Activated T-cell treated with anti-CD3 and anti-CD28 coated beads for 4 hours (primary cell): Measurements from ENCODE around the gene ERVFRD-1.

Experiments
- DNase-seq: peaks from one replicate; pipeline ENCODE4 v3.0.0-alpha.2; 2020

ERVFRD-1 gene

DNA sequence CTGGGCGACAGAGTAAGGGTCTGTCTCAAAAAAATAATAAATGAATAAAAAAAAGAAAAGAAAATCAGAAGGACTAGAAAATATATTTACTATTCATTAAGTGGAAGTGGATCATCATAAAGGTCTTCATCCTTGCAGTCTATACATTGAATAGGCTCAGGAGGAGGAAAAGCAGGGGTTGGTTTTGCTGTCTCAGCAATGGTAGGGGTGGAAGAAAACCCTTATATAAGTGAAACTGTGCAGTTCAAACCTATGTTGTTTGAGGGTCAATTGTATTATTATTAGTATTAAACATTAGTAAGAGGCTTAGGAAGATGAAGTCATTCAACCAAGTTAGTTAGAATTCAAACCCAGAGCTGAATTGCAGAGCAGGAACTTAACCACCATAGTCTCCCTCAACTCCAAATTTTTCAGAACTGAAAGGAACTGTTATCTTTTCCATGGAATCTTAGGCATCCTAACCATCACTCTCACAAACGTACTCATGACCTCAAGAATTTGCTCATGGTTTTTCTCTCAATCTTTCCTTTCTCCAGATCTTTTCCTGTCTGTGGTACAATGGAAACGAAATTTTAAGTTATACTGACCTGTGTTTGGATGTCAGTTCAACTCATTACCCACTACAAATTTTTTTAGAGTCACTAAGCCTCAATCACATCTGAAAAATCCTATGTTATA lies 25.6 kb downstream of the ERVFRD-1 start:
- no peak for DNase-seq

DNA sequence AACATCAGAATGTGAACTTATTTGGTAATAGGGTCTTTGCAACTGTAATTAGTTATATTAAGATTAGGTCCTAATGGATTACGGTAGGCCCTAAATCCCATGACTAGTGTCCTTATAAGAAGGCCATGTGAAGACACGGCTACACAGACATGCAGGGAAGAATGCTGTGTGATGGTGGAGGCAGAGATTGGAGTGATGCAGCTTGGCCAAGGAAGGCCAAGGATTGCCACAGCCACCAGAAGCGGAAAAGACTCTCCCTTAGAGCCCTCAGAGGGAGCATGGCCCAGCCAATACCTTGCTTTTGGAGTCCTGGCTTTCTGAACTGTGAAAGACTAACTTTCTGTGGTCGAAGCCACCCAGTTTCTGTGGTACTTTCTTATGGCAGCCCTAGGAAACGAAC lies 27.6 kb downstream of the ERVFRD-1 start:
- no peak for DNase-seq

DNA sequence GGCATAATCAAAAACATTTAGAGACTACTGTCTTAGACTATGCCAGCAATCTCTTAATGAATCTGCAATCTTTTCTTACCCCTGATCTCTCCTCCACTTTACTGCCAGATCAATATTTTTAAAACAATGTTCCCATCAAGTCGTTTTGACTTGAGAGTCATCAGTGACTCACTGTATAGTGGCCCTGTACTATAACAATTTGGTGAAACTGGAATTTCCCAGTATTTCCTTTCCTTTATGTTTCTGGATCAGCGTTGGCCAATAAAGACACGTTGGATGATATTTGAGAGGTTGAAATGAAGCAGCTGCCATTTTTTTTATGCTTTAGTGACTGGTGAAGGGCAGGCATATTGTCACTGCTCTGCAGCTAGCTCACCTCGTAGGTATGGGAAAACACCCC lies 28.0 kb downstream of the ERVFRD-1 start:
- DNase-seq: no peak

DNA sequence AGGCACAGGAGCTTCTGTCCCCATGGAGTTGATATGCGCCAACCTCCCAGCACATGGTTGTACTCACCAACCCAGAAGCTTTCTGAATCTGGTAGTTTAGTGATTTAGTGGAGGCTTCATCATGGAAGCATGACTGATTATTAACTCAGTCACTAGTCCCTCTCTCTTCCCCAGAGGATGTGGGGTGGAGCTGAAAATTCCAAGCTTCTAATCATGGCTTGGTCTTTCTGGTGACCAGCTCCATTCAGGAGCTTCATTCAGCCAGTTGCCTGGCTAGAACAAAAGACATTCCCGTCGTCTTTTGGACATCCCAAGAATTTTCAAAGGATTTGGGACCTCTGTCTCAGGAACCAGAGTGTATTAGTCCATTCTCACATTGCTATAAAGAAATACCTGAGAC lies 31.2 kb downstream of the ERVFRD-1 start:
- DNase-seq: no peak

GRCh38 chr6:11078266-11078665 lies 33.3 kb downstream of the ERVFRD-1 start:
- DNase-seq: no peak

DNA sequence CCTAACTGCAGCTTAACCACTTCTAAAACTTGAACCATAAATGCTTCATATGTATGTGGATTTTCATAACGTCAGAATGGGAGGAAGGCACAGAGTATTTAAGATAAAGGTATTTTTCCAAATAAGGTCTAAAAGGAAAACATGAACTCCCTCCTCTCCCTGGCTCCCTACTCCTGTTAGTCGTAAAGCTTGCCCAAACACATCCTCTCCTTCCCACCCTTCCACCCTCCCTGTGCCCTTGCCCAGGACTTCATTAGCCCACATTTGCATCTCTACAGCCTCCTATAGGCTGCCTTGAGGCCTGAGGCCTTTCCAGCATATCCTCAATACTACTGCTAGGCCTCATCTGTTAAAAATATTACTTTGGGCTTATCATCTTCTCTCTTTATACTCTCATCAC lies 35.0 kb downstream of the ERVFRD-1 start:
- no peak for DNase-seq

- no peak for DNase-seq
These were observed 39.4 kb downstream of the ERVFRD-1 start for GRCh38 chr6:11072101-11072500.

GRCh38 chr6:11069760-11070159 lies 41.8 kb downstream of the ERVFRD-1 start:
- no peak for DNase-seq

DNA sequence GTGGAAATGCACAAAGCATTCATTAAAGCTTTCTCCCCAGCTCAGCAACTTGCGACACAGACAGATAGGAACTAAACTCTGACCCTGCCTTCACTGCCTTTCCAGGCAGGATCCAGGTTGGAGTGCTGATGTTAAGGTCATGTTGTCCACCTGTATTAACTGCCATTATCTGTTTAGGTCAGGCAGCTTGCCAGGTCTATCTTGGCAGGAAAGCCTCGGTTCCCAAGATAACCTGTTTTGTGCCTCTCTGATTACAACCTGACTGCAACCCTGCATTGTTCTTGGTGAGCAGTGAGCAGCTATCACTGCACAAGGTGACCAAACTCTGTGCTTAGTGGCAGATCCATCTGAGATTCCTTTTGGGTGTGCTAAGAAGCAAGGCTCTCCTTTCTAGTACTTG lies 44.2 kb downstream of the ERVFRD-1 start:
- DNase-seq: no peak

DNA sequence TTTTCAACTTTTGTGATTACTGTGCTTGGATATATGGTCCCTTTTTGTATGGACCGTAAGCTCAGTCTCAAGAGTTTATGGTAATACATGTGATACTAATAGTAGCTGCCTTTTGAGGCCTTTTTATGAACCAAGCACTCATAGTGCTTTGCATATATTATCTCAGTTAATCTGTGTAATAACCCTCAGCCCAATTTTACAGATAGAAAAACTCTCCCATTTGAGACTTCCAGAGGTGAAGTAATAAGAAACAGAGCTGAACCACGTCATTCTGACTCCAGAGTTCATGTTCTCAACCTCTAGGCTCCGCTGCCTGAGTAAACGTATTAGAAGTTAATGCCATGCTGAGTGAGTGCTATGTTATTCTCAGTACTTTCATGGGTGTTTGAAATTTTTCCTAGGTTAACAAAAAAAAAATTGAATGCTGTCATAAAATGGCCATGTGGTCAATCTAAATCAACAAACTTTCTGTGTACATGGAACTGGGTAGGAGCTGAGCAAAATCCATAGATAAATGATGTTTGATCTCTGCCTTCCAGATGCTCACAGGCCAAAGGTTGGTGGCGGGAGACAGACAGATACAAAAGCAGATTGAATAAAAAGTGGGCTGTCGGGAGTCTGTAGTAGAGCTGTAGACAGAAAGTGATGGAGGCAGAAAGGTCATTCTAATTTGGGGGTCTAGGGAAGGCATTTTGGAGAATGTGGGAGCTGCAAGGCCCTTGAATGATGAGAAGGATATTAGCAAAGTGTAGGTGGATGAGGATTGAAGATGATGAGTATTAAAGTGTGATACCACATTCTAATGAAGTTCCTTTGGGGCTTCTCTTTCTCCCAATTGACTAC lies 44.8 kb downstream of the ERVFRD-1 start:
- no peak for DNase-seq

DNA sequence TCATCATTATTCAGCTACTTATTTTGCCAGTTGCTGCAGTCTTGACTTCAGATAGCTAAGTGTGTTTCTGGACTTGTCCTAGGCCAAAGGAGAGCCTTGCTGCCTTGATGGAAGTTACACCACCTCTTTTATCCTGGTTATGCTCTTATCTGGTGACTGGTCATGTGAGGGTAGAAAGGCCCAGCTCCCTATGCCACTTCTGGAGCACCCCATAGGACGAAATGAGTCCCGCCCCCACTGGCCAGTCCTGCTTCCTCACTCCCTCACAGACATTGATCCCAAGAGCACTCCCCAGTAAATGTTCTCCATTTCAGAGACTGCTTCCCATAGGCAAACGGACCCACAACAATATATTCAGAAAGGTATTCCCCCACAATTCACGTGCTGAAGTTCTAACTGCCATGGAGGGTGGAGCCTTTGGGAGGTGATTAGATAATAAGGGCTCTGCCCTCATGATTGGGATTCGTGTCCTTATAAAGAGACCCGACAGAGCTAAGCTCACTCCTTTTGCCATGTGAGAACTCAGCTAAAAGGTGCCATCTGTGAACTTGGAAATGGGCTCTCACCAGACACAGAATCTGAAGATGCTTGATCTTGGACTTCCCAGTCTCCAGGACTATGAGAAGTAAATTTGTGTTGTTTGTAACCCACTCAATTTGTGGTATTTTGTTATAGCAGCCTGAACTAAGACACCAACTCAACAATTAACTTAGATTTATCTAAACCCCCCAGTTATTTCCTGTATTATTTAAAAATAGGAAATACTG lies 45.9 kb downstream of the ERVFRD-1 start:
- DNase-seq: no peak

GRCh38 chr6:11064836-11065235 lies 46.7 kb downstream of the ERVFRD-1 start:
- DNase-seq: no peak

DNA sequence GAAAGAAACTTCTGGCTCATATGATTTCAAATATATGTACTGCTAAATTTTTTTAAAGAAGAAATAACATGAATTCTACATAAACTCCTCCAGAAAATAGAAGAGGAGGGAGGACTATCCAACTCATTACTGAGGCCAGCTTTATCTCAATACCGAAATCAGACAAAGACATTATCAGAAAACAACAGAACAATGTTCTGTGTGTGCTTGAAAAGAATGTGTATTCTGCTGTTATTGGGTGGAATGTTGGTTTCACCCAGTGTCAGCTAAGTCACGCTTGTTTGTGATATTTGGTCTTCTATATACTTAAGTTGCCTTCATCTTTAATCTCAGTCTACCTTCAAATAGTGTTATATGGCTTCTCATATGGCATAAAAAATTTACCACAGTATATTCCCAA lies 48.8 kb downstream of the ERVFRD-1 start:
- DNase-seq: no peak

DNA sequence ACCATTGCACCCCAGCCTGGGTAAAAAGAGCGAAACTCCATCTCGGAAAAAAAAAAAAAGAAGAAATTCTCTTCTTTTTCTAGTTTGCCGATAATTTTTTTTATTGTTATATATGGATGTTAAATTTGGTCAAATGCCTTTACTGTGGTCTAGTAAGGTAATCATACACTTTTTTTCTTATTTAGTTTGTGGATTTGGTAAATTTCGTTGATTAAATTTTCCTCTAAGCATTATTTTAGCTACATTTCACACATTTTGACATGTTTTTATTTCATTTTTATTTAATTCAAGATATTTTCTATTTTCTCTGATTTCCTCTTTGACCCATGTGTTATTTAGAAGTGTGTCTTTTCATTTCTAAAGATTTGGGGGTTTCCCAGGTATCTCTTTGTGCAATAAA lies 49.4 kb downstream of the ERVFRD-1 start:
- no peak for DNase-seq

GRCh38 chr6:11058406-11058805 lies 53.1 kb downstream of the ERVFRD-1 start:
- no peak for DNase-seq

DNA sequence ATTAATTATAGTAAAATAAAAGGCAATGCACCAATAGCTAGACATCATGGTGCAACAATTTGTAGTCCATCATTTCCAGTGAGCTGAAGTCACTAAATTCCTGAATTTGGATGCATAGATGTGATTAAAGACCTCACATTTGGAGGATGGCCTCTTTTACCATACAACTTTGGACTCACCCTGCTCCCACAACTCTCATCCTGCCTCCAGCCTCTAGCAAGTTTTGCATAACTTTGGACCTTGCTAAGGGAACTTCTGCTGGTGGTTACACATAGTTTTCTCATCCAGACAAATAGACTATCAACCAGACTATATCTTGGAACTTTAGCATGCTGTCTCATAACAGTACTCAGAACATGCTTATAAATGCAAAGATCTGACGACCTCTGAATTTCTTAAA lies 54.7 kb downstream of the ERVFRD-1 start:
- no peak for DNase-seq

DNA sequence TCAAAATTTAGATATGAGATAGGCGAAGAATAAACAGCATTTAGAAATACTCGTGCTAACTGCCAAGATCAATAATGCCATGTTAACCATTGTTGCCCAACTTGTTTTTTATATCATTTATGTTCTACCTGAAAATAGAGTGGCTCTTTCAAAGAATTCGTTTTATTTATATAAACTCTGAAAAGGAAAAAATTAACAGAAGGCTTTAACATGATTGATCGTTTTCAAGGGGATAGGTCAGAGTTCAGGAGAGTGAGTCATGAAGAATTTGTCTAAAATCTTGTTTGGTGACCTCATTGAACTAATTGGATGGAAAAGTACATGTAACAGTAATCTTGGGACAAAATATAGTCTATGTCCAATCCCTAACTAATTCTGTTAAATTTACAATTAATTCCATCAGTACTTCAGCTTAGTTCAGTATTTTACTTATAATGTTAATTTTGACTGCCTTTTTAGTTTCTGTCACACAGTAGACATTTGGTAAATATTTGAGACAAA lies 56.3 kb downstream of the ERVFRD-1 start:
- no peak for DNase-seq

DNA sequence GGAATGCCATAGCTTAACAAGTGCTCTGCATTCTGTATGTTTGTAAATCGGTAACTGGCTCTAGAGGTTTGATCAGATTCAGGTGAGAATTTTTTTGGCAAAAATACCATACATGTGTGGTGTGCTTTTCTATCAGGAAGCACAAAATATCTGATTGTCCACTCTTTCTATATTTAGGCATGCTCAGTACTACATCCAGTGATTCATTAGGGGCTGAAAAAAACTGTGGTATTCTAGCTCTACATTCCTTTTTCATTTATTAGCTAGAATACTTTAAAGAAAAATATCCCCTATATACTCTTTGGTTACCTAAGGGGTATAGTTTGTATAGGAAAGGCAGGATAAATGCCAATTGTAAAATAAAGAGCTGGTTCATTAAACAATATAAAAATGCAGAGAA lies 56.8 kb downstream of the ERVFRD-1 start:
- DNase-seq: no peak

DNA sequence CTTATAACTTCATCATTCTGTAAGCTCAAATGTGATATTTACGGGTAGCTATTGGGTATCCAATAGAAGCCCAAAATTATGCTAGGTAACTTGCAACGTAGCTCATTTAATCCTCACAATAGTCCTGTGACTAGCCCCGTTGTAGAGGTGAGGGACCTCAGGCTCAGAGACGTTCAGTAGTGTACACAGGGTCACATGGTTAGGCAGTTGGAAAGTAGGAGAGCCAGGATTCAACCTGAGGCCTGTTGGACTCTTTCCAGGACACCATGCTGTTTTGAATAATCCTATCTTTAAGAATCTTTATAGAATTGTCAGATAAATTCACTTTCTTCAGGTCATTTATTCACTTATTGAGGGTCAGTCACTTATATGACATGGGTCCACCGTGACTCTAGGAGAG lies 58.2 kb downstream of the ERVFRD-1 start:
- DNase-seq: no peak
